DMS79 treated with DMSO at 0.1 percent for 48 hours (cell line): Measurements from ENCODE around the gene FLCN.
"Not testable (repeated sequence)": the region's sequence is repeated elsewhere in the genome, so short reads cannot be mapped to it uniquely, and the experiment has no call there.

Experiments
- DNase-seq: peaks from one replicate; lab custom pipeline; 2025; lab: John Stamatoyannopoulos, UW

The FLCN gene, protein sequence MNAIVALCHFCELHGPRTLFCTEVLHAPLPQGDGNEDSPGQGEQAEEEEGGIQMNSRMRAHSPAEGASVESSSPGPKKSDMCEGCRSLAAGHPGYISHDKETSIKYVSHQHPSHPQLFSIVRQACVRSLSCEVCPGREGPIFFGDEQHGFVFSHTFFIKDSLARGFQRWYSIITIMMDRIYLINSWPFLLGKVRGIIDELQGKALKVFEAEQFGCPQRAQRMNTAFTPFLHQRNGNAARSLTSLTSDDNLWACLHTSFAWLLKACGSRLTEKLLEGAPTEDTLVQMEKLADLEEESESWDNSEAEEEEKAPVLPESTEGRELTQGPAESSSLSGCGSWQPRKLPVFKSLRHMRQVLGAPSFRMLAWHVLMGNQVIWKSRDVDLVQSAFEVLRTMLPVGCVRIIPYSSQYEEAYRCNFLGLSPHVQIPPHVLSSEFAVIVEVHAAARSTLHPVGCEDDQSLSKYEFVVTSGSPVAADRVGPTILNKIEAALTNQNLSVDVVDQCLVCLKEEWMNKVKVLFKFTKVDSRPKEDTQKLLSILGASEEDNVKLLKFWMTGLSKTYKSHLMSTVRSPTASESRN

DNA sequence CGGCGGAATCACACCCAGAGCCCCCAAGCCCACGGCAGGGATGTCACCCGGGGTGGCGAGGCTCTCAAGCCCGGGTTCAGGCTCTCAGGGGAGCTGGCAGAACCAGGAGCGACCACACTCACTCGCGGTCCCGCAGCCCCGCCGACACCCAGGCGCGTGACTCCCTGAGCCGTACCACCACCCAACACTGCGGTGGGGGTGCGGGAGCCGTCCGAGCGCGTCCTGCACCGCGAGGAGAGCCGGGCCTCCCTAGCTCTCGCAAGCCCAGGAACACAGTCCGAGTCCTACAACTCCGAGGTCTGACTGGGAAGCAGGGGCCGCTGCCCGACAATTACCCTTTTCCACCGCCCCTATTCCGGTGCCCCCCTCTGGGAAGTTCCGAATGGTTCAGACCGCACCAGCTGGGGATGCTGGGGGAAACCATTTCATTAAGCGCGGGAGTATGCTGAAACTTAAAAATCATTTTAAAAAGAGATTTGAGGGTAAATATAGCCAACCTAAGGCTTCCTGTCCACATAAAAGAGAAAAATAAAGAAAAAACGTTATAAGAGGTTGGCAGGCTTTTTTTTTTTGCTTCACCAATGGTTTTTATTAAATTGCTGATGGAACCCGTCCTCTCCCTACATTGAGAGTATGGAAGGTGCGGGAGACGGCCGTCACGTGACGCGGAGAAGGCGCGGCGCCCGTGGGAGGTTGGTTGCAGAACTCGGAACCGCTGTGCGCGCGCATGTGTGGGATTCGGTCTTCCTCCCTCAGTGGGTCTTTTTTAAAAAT is at the start of gene FLCN:
Gene FLCN, minus strand, starts transcription at position 143 of the 774 bp plus-strand sequence. CDS start 9,031 bp downstream, outside the sequence.
- DNase-seq, result peak; percentile 80

DNA sequence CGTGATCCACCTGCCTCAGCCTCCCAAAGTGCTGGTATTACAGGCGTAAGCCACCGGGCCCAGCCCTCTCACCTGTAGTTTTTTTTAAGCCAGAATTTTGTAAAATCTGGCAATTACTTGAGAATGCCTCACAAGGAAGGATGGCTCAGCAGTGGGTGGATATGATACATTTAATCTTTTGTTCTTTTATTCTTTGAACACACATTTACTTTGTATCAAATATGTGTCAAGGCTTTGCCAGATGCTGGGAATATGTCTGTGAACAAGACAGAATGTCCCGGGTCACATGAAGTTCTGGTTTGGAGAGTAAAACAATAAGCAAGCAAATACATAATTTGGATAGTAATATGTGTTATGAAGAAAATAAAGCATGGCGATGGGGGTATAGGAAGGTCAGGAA is 49.0 kb upstream of the FLCN start:
- DNase-seq, result no peak

DNA sequence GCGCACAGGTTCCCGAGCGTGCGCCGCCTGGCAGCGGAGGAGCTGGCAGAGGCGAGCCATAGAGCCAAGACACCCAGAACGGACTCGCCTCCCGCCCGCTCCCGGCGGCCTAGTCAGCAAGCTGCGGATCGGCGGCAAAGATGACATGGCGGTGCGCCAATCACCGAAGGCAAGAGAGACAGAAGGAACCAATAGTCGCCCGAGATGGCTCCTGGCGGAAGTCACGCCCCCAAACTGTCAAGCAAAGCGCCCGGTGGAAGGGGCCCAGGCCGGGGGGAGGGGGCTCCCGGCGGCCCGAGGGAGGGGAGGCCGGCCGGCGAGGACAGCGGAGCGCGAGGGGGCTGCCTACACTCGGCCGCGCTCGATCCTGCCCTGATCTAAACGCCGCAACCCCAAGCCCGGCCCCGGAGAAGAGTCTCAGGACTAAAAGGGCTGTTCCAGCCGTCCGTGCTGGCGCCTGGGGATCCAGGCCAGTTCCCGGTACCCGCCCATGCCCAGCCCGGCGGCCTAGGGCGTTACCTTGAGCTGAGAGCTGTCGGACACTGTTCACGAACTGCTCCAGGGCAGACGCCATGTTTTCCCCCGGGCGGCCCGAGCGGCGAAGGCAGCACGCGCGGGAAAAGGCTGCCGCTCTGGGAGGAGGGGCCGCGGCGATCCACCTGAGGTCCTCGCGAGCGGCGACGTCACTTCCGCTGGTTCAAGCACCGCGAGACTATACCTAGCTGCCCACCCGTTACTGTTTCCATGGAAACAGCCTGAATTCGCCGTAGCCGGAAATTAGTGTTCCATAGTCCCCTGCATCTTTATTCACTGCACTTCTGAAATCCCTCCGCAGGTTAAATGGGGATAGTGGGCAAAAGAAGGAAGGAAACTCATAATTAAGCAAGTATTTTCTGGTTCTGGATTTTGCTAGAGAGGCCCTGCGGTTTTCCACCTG is 43.9 kb upstream of the FLCN start, which contains the start of gene COPS3:
Gene COPS3, minus strand, starts transcription at position 634 of the 937 bp plus-strand sequence. Its CDS starts 60 bp downstream, at position 574.
- peak; percentile 81 for DNase-seq

DNA sequence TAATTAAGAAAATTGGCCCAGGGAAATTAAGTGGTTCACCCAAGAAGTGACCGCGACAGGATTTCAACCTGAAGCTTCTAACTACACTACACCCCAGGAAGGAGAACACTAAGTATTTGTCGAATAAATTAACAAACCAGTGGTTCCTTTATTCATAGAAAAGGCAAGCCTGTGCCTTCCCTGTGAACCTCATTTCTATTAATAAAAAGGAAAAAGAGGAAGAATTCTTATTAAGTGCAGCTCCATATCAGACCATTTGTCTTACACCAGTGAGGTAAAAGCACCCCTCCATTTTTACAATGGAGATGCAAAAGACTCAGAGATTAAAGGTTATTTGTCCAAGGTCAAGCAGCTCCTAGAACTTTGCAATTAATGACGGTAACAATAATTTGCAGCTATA is 42.3 kb upstream of the FLCN start:
- DNase-seq, result no peak

DNA sequence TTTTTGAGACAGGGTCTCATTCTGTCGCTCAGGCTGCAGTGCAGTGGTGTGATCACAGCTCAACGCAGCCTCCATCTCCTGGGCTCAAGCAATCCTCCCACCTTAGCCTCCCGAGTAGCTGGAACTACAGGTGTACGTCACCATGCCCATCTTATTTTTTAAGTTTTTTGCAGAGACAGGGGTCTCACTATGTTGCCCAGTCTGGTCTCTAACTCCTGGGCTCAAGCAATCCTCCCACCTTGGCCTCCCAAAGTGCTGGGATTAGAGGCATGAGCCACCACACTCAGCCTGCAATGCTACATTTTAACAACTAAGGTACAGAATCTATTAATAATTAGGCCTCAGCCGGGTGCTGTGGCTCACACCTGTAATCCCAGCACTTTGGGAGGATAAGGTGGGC is 40.5 kb upstream of the FLCN start:
- not testable (repeated sequence) for DNase-seq

DNA sequence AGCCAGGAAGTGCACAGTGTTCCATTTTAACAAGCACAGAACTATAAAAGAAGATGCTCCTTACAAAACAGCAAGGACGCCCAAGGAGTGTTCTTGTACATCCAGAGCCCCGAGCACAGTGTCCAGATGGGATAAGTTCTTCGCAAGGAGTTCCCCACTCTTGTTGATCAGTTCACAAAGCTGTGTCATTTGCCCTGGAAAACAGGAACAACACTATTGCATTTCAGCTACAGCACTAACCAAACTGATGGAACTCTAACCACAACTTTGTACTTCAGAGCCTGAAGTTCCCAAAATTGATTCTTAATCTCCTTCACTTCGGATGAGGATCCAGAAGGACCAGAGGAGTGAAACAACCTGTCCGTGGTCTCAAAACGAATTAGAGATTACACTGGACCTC is 39.0 kb upstream of the FLCN start:
- no peak for DNase-seq

DNA sequence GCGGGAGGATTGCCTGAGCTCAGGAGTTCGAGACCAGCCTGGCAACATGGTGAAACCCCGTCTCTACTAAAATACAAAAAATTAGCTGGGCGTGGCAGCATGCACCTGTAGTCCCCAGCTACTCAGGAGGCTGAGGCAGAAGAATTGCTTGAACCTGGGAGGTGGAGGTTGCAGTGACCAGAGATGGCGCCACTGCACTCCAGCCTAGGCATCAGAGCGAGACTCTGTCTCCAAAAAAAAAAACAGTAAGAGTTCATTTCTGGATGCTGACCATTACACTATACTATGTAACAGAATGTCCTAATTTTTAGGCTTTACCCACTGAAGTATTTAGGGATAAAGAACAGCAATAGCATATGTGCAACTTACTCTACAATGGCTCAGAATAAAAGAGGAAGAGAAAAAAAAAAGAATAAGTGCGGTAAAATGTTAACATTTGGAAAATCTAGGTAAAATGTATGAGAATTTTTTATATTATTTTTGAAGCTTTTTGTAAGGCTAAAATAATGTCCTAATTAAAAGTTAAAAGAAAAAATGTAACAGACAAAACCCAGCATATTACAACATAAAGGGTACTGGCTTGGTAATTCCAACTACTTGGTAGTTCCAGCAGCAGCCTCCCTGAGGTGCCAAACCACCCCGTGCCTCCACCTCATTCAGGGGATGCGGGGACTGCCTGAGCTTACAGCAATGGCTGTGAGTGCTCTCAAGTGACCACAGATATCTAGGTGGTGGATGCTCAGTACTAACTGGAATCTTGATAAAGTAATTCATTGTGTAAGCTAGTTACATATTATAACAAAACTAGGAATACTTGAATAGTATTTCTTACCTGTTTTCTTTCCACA is 33.2 kb upstream of the FLCN start:
- no peak for DNase-seq

DNA sequence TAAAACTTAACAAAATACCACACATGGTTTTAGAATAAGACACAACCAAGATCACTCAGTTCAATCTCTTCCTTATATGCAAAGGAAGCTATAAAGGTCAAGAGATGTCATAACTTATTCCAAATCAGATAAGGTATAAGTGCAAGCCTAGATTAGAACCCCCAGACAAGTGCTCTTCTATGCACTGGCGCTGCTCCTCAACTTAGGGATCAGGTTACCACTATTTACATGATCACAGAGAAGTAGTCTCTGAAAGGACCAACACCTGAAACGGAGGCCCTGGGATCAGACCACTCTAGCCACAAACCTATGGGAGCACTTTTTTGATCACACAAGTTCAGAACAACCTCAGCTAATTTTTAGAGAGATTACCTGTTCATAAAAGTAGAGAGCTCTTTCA is 27.5 kb upstream of the FLCN start:
- peak; percentile 14 for DNase-seq

DNA sequence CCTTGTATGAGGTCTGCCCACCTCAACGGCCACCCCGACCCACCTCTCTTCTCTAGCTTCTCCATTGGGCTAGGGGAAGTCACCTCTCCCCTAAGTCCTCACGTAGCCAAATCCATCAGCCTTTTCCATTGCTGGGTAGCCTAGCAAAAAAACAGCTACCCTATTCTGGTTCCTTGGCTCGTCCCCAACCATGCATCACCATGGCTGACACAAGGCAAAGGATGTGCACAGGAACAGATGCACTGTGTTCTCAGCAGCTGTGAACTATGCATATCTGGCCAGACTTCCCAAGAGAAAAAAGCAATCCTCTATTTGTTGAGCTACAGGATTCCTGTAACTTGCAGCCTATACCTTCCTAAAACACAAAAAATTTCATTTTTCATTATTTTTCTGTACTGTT is 22.0 kb upstream of the FLCN start:
- DNase-seq, result no peak

DNA sequence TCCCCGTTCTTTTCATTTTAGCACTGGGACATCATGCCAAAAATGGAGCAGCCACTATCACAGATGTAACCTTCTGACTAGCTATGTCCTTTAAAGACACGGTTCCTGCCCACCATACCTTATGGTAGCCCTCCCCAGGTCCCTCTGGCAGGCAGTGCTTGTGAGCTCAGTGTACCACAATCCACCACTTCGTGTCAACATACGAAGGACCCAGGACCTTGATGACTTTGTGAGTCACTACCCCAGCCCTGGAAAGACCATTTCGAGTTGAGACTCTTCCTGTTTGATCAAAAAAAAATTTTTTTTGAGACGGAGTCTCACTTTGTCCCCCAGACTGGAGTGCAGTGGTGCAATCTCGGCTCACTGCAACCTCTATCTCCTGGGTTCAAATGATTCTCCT is 21.0 kb upstream of the FLCN start:
- DNase-seq, result no peak

DNA sequence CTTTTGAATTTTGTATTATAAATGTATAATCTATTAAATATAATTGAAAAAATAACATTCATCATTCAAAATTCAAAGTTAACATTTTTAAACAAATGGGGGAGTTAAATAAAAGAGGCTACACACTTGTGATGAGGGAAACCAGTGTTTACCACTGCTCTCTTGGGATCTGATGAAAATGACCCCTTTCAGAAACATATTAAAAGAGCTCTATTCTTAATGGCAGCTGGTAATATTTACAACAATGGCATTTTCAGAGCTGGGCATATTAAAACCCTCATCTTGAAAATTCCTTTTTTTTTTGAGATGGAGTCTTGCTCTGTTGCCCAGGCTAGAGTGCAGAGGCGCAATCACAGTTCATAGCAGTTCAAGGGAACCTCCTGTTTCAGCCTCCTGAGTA is 19.3 kb upstream of the FLCN start:
- DNase-seq, result no peak

DNA sequence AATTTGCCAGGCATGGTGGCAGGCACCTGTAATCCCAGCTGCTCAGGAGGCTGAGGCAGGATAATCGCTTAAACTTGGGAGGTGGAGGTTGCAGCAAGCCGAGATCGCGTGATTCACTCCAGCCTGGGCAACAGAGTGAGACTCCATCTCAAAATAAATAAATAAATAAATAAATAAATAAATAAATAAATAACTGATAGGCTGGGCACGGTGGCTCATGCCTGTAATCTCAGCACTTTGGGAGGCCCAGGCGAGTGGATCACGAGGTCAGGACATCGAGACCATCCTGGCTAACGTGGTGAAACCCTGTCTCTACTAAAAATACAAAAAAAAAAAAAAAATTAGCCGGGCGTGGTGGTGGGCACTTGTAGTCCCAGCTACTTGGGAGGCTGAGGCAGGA is 18.7 kb upstream of the FLCN start:
- DNase-seq, result not testable (repeated sequence)

DNA sequence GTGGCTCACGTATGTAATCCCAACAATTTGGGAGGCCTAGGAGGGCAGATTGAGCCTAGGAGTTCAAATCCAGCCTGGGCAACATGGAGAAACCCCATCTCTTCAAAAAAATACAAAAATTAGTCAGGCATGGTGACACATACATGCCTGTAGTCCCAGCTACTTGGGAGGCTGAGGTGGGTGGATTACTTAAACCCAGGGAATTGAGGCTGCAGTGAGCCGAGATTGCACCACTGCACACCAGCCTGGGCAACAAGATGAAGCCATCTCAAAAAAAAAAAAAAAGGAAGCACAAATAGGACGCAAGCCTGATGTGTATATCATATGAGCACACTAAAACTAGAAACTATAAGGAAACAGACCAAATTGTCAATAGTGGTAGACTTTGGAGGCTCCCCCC is 17.1 kb upstream of the FLCN start:
- no peak for DNase-seq

DNA sequence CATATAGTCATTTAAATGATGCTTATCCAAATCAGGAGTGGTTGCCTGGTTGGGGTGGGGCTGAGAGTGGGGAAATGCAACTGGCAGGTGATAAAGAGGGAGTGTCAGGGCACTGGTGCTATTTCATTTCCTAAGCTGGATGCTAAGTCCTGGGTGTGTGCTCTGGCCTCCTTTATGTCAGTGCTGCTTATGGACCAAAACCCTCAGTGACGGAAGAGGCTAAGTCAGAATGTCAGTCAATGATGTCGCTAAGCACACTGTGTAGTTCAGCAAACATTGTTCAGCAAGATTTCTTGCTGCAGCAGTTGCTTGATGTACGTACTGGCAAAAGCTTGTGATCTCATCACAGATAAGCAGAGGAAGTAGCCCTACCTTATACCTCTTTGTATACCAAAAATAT is 16.4 kb upstream of the FLCN start:
- DNase-seq, result no peak

DNA sequence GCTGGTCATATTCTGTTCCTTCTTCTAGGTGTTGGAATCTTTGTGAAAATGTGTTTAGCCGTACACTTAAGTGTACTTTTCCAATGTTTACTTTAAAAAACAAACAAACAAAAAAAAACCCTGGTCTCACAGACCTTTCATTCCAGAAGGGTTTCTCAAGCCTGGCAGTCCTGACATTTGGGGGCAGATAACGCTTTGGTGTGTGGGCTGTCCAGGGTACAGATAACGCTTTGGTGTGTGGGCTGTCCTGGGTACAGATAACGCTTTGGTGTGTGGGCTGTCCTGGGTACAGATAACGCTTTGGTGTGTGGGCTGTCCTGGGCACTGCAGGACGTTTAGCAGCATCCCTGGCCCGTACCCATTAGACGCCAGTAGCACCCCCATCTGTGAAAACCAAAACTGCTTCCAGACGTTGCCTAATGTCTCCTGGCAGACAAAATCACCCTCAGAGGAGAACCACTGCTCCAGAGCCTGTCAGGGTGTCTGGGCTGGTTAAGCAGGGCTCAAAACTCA is 15.2 kb upstream of the FLCN start:
- no peak for DNase-seq

DNA sequence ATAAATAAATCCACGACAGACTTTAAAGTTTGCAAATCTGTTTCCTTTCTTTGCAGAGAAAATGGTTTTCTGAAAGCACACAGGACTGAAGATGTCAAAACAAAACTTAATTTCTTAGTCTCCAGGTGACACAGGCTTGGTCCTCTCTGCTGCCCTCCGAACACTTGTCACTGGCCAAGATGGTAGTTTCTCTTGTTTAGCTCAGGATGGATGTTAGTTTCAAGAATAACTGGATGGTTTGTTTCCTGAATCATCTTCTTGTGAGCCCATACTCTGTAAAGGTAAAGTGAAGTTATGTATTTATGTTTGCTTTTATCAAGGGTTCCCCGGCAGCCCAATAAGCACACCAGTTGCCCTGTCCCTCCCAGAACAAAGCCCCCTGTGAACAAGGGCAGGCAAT is 9.9 kb upstream of the FLCN start:
- DNase-seq, result no peak

DNA sequence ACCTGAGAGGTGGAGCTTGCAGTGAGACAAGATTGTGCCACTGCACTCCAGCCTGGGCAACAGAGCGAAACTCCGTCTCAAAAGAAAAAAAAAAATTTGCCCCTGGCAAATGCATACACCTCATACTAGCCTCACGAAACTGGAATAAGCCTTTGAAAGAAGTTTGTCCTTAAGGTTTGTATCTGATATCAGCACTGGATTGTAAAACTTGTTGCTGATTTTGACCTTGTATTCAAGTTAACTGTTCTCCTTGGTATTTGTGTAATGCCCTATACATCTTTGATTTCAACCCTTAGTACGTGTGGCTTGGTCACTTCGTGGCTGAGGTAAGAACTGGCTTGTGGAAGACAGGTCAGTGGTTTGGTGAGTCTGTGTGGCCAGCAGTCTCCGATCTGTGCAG is 6.2 kb upstream of the FLCN start:
- DNase-seq, result no peak

DNA sequence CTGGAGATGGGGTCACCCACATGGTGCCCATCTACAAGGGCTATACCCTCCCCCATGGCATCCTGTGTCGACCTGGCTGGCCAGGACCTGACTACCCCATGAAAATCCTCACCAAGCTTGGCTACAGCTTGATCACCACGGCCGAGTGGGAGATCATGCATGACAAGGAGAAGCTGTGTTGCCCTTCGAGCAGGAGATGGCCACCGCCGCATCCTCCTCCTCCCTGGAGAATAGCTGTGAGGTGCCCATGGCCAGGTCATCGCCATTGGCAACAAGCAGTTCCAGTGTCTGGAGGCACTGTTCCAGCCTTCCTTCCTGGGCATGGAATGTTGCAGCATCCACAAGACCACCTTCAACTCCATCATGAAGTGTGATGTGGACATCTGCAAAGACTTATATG is 5.3 kb upstream of the FLCN start:
- DNase-seq, result no peak

DNA sequence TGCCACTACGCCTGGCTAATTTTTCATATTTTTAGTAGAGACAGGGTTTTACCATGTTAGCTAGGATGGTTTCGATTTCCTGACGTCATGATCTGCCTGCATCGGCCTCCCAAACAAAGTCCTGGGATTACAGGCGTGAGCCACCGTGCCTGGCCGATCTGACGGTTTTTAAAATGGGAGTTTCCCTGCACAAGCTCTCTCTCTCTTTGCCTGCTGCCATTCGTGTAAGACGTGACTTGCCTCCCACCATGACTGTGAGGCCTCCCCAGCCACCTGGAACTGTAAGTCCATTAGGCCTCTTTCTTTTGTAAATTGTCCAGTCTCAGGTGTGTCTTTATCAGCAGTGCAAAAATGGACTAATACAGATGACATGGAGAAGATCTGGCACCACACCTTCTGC is 4.7 kb upstream of the FLCN start:
- no peak for DNase-seq

DNA sequence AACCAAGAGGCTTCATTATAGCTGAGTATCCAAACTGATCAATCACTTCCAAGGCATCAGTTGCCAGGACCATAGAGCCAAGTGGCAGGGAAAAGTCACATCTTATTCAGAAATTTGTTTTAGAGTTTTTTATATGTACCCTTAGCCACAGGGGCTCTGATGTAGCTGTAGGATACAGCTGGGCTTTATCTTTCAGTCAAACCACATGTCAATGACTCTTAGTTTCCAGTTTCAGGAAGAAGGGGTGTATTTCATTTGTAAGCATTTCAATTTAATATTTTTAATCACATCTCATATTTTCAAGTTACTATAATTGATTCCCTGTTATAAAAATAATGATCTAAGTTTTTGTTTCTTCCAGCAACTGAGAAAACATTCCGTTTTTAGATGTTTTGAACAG is 2.9 kb upstream of the FLCN start:
- DNase-seq, result no peak
